H9 (cell line): Measurements from ENCODE around the gene RPL22L1. TPM values are rescaled to one million over a fixed set of nuclear protein-coding genes. Genes with fewer than 3 reads are reported as not detected.

ENCODE experiments used
- DNase-seq: peaks from one replicate; pipeline ENCODE4 v3.0.0-alpha.2; 2017
- H2AFZ ChIP-seq: one replicate; pipeline ENCODE4 v1.6.1; 2013; ENCODE audit warnings: mild to moderate bottlenecking, low read length, control low read depth, moderate library complexity
- H2AK5ac ChIP-seq: 2 replicates; pipeline ENCODE4 v1.6.1; 2013; ENCODE audit warnings: low read length, control low read depth, mixed read lengths; ENCODE audit not compliant: insufficient read length
- H2BK120ac ChIP-seq: one replicate; pipeline ENCODE4 v1.6.1; 2013; ENCODE audit warnings: low read depth, mild to moderate bottlenecking, low read length, control low read depth, inconsistent platforms; ENCODE audit not compliant: poor library complexity, severe bottlenecking
- H2BK12ac ChIP-seq: 2 replicates; pipeline ENCODE4 v1.6.1; 2013; ENCODE audit warnings: low read length, control low read depth, mixed read lengths, low read depth; ENCODE audit not compliant: insufficient read length
- H2BK15ac ChIP-seq: 2 replicates; pipeline ENCODE4 v1.6.1; 2013; ENCODE audit warnings: low read depth, low read length, control low read depth
- H2BK20ac ChIP-seq: one replicate; pipeline ENCODE4 v1.6.1; 2013; ENCODE audit warnings: low read depth, mild to moderate bottlenecking, low read length, control low read depth, inconsistent platforms; ENCODE audit not compliant: poor library complexity, severe bottlenecking
- H2BK5ac ChIP-seq: 2 replicates; pipeline ENCODE4 v1.6.1; 2013; ENCODE audit warnings: low read length, control low read depth, mixed read lengths; ENCODE audit not compliant: insufficient read length
- H3K14ac ChIP-seq: 2 replicates; pipeline ENCODE4 v1.6.1; 2013; ENCODE audit warnings: low read length, control low read depth; ENCODE audit not compliant: insufficient read depth
- H3K18ac ChIP-seq: 2 replicates; pipeline ENCODE4 v1.6.1; 2013; ENCODE audit warnings: low read depth, mild to moderate bottlenecking, mixed read lengths, low read length, control low read depth; ENCODE audit not compliant: insufficient read length
- H3K23ac ChIP-seq: 2 replicates; pipeline ENCODE4 v1.6.1; 2013; ENCODE audit warnings: low read length, control low read depth, mixed read lengths, low read depth; ENCODE audit not compliant: insufficient read length
- H3K23me2 ChIP-seq: 2 replicates; pipeline ENCODE4 v1.6.1; 2013; ENCODE audit warnings: low read depth, mild to moderate bottlenecking, mixed read lengths, low read length, control low read depth; ENCODE audit not compliant: insufficient read length, poor library complexity, severe bottlenecking
- H3K27ac ChIP-seq: 2 replicates; pipeline ENCODE4 v1.5.1; 2013; ENCODE audit warnings: low read length, control low read depth, mixed read lengths, low read depth; ENCODE audit not compliant: insufficient read length
- H3K27me3 ChIP-seq: 2 replicates; pipeline ENCODE4 v1.6.1; 2013; ENCODE audit warnings: low read length, control low read depth, inconsistent platforms; ENCODE audit not compliant: insufficient read depth
- H3K4ac ChIP-seq: 2 replicates; pipeline ENCODE4 v1.6.1; 2013; ENCODE audit warnings: low read depth, mild to moderate bottlenecking, control low read depth, inconsistent platforms, low read length, moderate library complexity
- H3K4me1 ChIP-seq: 2 replicates; pipeline ENCODE4 v1.6.1; 2013; ENCODE audit warnings: low read length, control low read depth, inconsistent platforms; ENCODE audit not compliant: insufficient read depth
- H3K4me2 ChIP-seq: 2 replicates; pipeline ENCODE4 v1.6.1; 2013; ENCODE audit warnings: low read length, control low read depth, mixed read lengths; ENCODE audit not compliant: insufficient read length, insufficient read depth
- H3K56ac ChIP-seq: 2 replicates; pipeline ENCODE4 v1.6.1; 2013; ENCODE audit warnings: low read depth, mild to moderate bottlenecking, mixed read lengths, low read length, control low read depth; ENCODE audit not compliant: insufficient read length
- H3K79me1 ChIP-seq: 2 replicates; pipeline ENCODE4 v1.6.1; 2013; ENCODE audit warnings: low read depth, mild to moderate bottlenecking, moderate library complexity, low read length, control low read depth, inconsistent platforms; ENCODE audit not compliant: insufficient read depth, poor library complexity, severe bottlenecking
- H3K79me2 ChIP-seq: 2 replicates; pipeline ENCODE4 v1.6.1; 2013; ENCODE audit warnings: low read length, control low read depth, inconsistent platforms; ENCODE audit not compliant: insufficient read depth
- H3K9ac ChIP-seq: 2 replicates; pipeline ENCODE4 v1.6.1; 2013; ENCODE audit warnings: low read length, control low read depth, mixed read lengths; ENCODE audit not compliant: insufficient read length; ENCODE audit errors: extremely low read depth
- H3K9me3 ChIP-seq: one replicate; pipeline ENCODE4 v1.6.1; 2013; ENCODE audit warnings: low read depth, low read length, inconsistent platforms; ENCODE audit not compliant: control insufficient read depth
- H3T11ph ChIP-seq: one replicate; pipeline ENCODE4 v1.6.1; 2013; ENCODE audit warnings: mild to moderate bottlenecking, low read length, control low read depth, inconsistent platforms
- H4K20me1 ChIP-seq: one replicate; pipeline ENCODE4 v1.6.1; 2013; ENCODE audit not compliant: control insufficient read depth, insufficient read length, insufficient read depth
- H4K5ac ChIP-seq: 2 replicates; pipeline ENCODE4 v1.6.1; 2013; ENCODE audit warnings: low read depth, mild to moderate bottlenecking, mixed read lengths, low read length, control low read depth; ENCODE audit not compliant: insufficient read length
- H4K8ac ChIP-seq: replicated peaks from 2 replicates; pipeline ENCODE4 v1.6.1; 2013; ENCODE audit warnings: low read length, control low read depth, mixed read lengths, low read depth; ENCODE audit not compliant: insufficient read length
- H4K91ac ChIP-seq: 2 replicates; pipeline ENCODE4 v1.6.1; 2013; ENCODE audit warnings: low read depth, mild to moderate bottlenecking, moderate library complexity, mixed read lengths, low read length, control low read depth; ENCODE audit not compliant: insufficient read length
- H3K27ac Mint-ChIP-seq, 3 experiments: 2 replicates in 2 of 3; 3 replicates in 1 of 3; pipeline ENCODE4 v1.8.0; 2020 to 2021; ENCODE audit warnings: mixed read lengths in 3 of 3, mild to moderate bottlenecking in 1 of 3, moderate library complexity in 1 of 3
- H3K27me3 Mint-ChIP-seq: 2 replicates; pipeline ENCODE4 v1.8.0; 2021; ENCODE audit warnings: low read depth, mild to moderate bottlenecking, moderate library complexity, mixed read lengths
- H3K36me3 Mint-ChIP-seq, 3 experiments: 2 replicates in 2 of 3; 3 replicates in 1 of 3; pipeline ENCODE4 v1.8.0; 2020 to 2021; ENCODE audit warnings: low read depth in 3 of 3, mixed read lengths in 3 of 3; ENCODE audit not compliant: insufficient read depth in 1 of 3
- H3K4me1 Mint-ChIP-seq, 2 experiments: 2 replicates each; pipeline ENCODE4 v1.8.0; 2020; ENCODE audit warnings: mixed read lengths in 2 of 2
- H3K4me3 Mint-ChIP-seq, 2 experiments: 2 replicates in 1 of 2; 3 replicates in 1 of 2; pipeline ENCODE4 v1.8.0; 2020 to 2021; ENCODE audit warnings: mild to moderate bottlenecking in 2 of 2, mixed read lengths in 2 of 2, moderate library complexity in 1 of 2
- H3K9me3 Mint-ChIP-seq, 2 experiments: 2 replicates in 1 of 2; 3 replicates in 1 of 2; pipeline ENCODE4 v1.8.0; 2020; ENCODE audit warnings: mild to moderate bottlenecking in 2 of 2, mixed read lengths in 2 of 2, moderate library complexity in 1 of 2
- CTCF ChIP-seq: fragments of 200-600 bp; sonication (generic); conservative IDR thresholded peaks from 3 replicates; pipeline ENCODE4 v1.8.0; 2021; ENCODE audit warnings: antibody characterized with exemption, mild to moderate bottlenecking
- WGBS: extraction: QIAGEN DNeasy Blood & Tissue Kit; methylation state at CpG from one replicate; pipeline ENCODE4 v1.1.7; 2013; ENCODE audit warnings: missing lambda C conversion rate, low lambda C conversion rate, mixed read lengths; ENCODE audit not compliant: insufficient read length; ENCODE audit errors: extremely low coverage; 5-methylcytosine and 5-hydroxymethylcytosine counted together
- total RNA-seq: library from RNA; stranded (reverse); gene quantifications from 2 replicates; pipeline ENCODE4 v1.2.1, GENCODE V29; 2021

Gene RPL22L1
- total RNA-seq, 1 experiment from 2014 or later: 100 TPM

- Histone ChIP-seq H3K18ac (no peak overlapping the region), H3K4me1 (no peaks in the 10 kb centered on the region; the same call in 1 of the 2 replicates), H3K79me2 (no peaks in the 10 kb centered on the region), H4K20me1 (no peaks in the 10 kb centered on the region), H4K8ac (no peak overlapping the region), H2AK5ac (no peak overlapping the region), H2BK20ac (no peak overlapping the region), H3K79me1 (no peaks in the 10 kb centered on the region), H3K9me3 (no peaks in the 10 kb centered on the region), H4K91ac (no peak overlapping the region), H3K9ac (no peak overlapping the region), H3K4ac (no peak overlapping the region), H3K23me2 (peaks cover 5% of the 10 kb centered on the region), H3T11ph (no peak overlapping the region), H2BK120ac (no peak overlapping the region), H2BK5ac (no peak overlapping the region), H3K14ac (no peak overlapping the region), H4K5ac (no peak overlapping the region), H3K23ac (no peak overlapping the region), H2BK15ac (no peak overlapping the region), H3K27me3 (no peaks in the 10 kb centered on the region; the same call in 1 of the 2 replicates), H3K4me2 (no peak overlapping the region), H3K27ac (no peak overlapping the region), H3K56ac (no peak overlapping the region), H2BK12ac (no peak overlapping the region), H2AFZ (no peak overlapping the region)
- H3K27ac Mint-ChIP-seq: no peak overlapping the region
- no CpG with 5 or more reads among the region's 17 CpGs for WGBS
- H3K27me3 Mint-ChIP-seq: peaks cover 34% of the 10 kb centered on the region
- no peak for DNase-seq
- H3K4me1 Mint-ChIP-seq: peaks cover 14 to 15% of the 10 kb centered on the region in 2 experiments
- H3K4me3 Mint-ChIP-seq: no peak overlapping the region
- peaks cover 8 to 15% of the 10 kb centered on the region in 2 experiments for H3K9me3 Mint-ChIP-seq
- peaks cover 6 to 10% (median 7%) of the 10 kb centered on the region in 3 experiments; a peak in 6 of 7 replicates for H3K36me3 Mint-ChIP-seq
- TF ChIP-seq CTCF: no peak
These were observed 39.3 kb upstream of the RPL22L1 start for GRCh38 chr3:170909129-170909903.
